Gastrocnemius medialis (tissue), 4 donors: ENCODE results near the gene LYRM7. TPM values are rescaled to one million over a fixed set of nuclear protein-coding genes. Genes with fewer than 3 reads are reported as not detected.

ENCODE experiments used
- ATAC-seq, 2 donors: fragments of 150-250 bp; one replicate each; pipeline ENCODE4 v1.9.1; 2016
- DNase-seq, 2 donors: peaks; one replicate each; pipeline ENCODE4 v3.0.0-alpha.2; 2019
- H3K27ac ChIP-seq, 4 donors: fragments of 200-600 bp; sonication (generic); 1 replicate in 1 of 4; 2 replicates in 3 of 4; pipeline ENCODE4 v1.5.1; 2016 to 2018; ENCODE audit warnings: mild to moderate bottlenecking in 2 of 4, moderate library complexity in 1 of 4
- H3K27me3 ChIP-seq, 3 donors: fragments of 200-600 bp; sonication (generic) in 2 of 3; 1 replicate in 1 of 3; 2 replicates in 2 of 3; pipeline versions ENCODE4 v1.5.1 to v1.6.0; 2016 to 2019; ENCODE audit warnings: mild to moderate bottlenecking in 1 of 3, moderate library complexity in 1 of 3
- H3K36me3 ChIP-seq, 2 donors: fragments of 200-600 bp; sonication (generic) in 1 of 2; one replicate each; pipeline ENCODE4 v1.5.1; 2017 to 2018
- H3K4me1 ChIP-seq, 2 donors: fragments of 200-600 bp; sonication (generic) in 1 of 2; one replicate each; pipeline ENCODE4 v1.5.1; 2016 to 2017; ENCODE audit warnings: mild to moderate bottlenecking in 2 of 2
- H3K4me3 ChIP-seq, 4 donors: fragments of 200-600 bp; sonication (generic) in 3 of 4; 1 replicate in 1 of 4; 2 replicates in 3 of 4; pipeline ENCODE4 v1.5.1; 2016 to 2019; ENCODE audit warnings: mild to moderate bottlenecking in 2 of 4
- H3K9me3 ChIP-seq, 3 donors: fragments of 200-600 bp; sonication (generic) in 2 of 3; 1 replicate in 1 of 3; 2 replicates in 2 of 3; pipeline ENCODE4 v1.5.1; 2016 to 2019
- CTCF ChIP-seq, 5 experiments: fragments of 450-650 bp in 3 of 5; fragments of 200-600 bp in 2 of 5; sonication (generic) in 2 of 5; IDR thresholded peaks in 4 of 5; conservative IDR thresholded peaks in 1 of 5; 1 replicate in 4 of 5; 2 replicates in 1 of 5; pipeline ENCODE4 v1.5.1; 2016 to 2019; ENCODE audit warnings: antibody characterized with exemption in 5 of 5, mild to moderate bottlenecking in 3 of 5, moderate library complexity in 3 of 5
- POLR2A ChIP-seq, 2 donors: fragments of 450-650 bp; IDR thresholded peaks; one replicate each; pipeline ENCODE4 v1.6.1; 2017; ENCODE audit warnings: antibody characterized with exemption in 2 of 2, mild to moderate bottlenecking in 2 of 2, moderate library complexity in 2 of 2
- in situ Hi-C, 4 donors: fragments of 200-750 bp; cut with MboI; loops; one replicate each; pipeline versions ENCODE4 v1.15.0 to v1.8.0; 2017; ENCODE audit warnings: low sequenced_read_pairs in 4 of 4
- intact Hi-C: fragments of 100-400 bp; cut with DNase I; formaldehyde crosslinking; loops from one replicate; pipeline ENCODE4 v1.15.1; 2023; ENCODE audit warnings: low total_unique reads
- total RNA-seq, 4 donors: library from RNA; depleted of rRNA; stranded (reverse); fragments of >200 nt; gene quantifications; one replicate each; pipeline versions ENCODE4 v1.1.0 to v1.2.3, GENCODE V29; 2016

LYRM7 gene
- total RNA-seq, 4 donors from 2014 or later, result 9.8 to 38.8 (median 14.7) TPM

DNA sequence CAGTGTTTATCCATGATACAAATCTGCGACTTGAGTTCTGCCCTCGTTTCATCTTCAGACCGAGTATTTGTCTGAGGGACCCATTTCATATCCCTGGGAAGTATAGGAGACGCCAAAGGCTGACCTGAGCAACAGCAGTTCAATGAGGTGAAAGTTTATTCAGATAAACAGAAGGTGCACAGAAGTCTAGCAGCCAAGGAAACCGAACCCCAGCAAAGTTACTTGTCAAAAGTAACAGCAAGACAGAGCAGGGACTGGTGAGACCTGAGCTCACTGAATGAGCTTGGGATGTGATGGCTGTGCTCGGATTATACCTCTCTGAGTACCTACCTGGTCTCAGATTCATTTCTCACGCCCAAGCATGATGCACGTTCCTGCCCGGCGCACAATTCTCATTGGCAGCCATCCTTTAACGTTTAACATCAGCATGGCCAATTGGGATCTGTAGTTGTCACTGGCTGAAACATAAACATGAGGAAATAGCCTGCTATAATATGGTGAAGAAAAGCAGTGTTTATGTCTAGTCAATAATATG is 599 bp downstream of the LYRM7 start:
- ATAC-seq (no peak), DNase-seq (no peak)
- peak overlapping the region; percentile 80 to 90 (median 84) for H3K27ac ChIP-seq
- no peaks in the 10 kb centered on the region for H3K27me3 ChIP-seq
- peak overlapping the region; percentile 59 to 83 (median 74) for H3K4me3 ChIP-seq
- in situ Hi-C loops, result loop anchor here in 2 of 4 donors (5.0 to 25.0 kb wide), 4 partner anchors 96 to 591 kb away; partner anchors contain the start of gene RAPGEF6 (in 1 of the 2)
- H3K9me3 ChIP-seq, result no peaks in the 10 kb centered on the region
- TF ChIP-seq CTCF (IDR thresholded peaks at IDR 0.05 in 4 of 5, conservative IDR thresholded peaks at IDR 0.05 in 1 of 5), result no peak
- no peak for TF ChIP-seq POLR2A (IDR thresholded peaks at IDR 0.05)
- no peaks in the 10 kb centered on the region for H3K36me3 ChIP-seq
- intact Hi-C loops, result loop anchor here (1.0 kb wide), 1 partner anchor 464 kb away; the partner anchor contains the start of gene RAPGEF6
- peaks cover 19% of the 10 kb centered on the region in 2 donors for H3K4me1 ChIP-seq

GRCh38 chr5:131180407-131180806 is 9.7 kb downstream of the LYRM7 start:
- H3K4me1 ChIP-seq, result no peaks in the 10 kb centered on the region
- ATAC-seq (no peak), DNase-seq (no peak)
- H3K36me3 ChIP-seq, result no peaks in the 10 kb centered on the region
- no peak for TF ChIP-seq POLR2A (IDR thresholded peaks at IDR 0.05)
- TF ChIP-seq CTCF (IDR thresholded peaks at IDR 0.05 in 4 of 5, conservative IDR thresholded peaks at IDR 0.05 in 1 of 5), result no peak
- no peak overlapping the region for H3K27ac ChIP-seq
- no peaks in the 10 kb centered on the region for H3K9me3 ChIP-seq
- H3K4me3 ChIP-seq, result no peak overlapping the region
- H3K27me3 ChIP-seq, result no peaks in the 10 kb centered on the region
- in situ Hi-C loops (no loop called here), intact Hi-C loops (no loop called here)

- Histone ChIP-seq H3K36me3 (no peaks in the 10 kb centered on the region), H3K9me3 (no peaks in the 10 kb centered on the region), H3K27ac (no peak overlapping the region), H3K4me1 (no peaks in the 10 kb centered on the region), H3K27me3 (no peaks in the 10 kb centered on the region), H3K4me3 (no peak overlapping the region)
- TF ChIP-seq POLR2A (IDR thresholded peaks at IDR 0.05), result no peak
- TF ChIP-seq CTCF (IDR thresholded peaks at IDR 0.05 in 4 of 5, conservative IDR thresholded peaks at IDR 0.05 in 1 of 5), result no peak
- intact Hi-C loops (no loop called here), in situ Hi-C loops (no loop called here)
- no peak for ATAC-seq
- DNase-seq, result no peak
These were observed 12.1 kb downstream of the LYRM7 start for GRCh38 chr5:131182839-131183238.

GRCh38 chr5:131185523-131186104 is 14.9 kb downstream of the LYRM7 start:
- H3K9me3 ChIP-seq, result no peaks in the 10 kb centered on the region
- no peaks in the 10 kb centered on the region for H3K36me3 ChIP-seq
- intact Hi-C loops, result no loop called here
- H3K4me3 ChIP-seq, result no peak overlapping the region
- no peaks in the 10 kb centered on the region for H3K4me1 ChIP-seq
- H3K27me3 ChIP-seq, result no peaks in the 10 kb centered on the region
- no peak overlapping the region for H3K27ac ChIP-seq
- DNase-seq, result no peak
- no peak for ATAC-seq
- in situ Hi-C loops, result no loop called here
- no peak for TF ChIP-seq CTCF (IDR thresholded peaks at IDR 0.05 in 4 of 5, conservative IDR thresholded peaks at IDR 0.05 in 1 of 5)
- TF ChIP-seq POLR2A (IDR thresholded peaks at IDR 0.05), result no peak
